ENCODE results near the gene SCNN1A.

The SCNN1A gene

DNA sequence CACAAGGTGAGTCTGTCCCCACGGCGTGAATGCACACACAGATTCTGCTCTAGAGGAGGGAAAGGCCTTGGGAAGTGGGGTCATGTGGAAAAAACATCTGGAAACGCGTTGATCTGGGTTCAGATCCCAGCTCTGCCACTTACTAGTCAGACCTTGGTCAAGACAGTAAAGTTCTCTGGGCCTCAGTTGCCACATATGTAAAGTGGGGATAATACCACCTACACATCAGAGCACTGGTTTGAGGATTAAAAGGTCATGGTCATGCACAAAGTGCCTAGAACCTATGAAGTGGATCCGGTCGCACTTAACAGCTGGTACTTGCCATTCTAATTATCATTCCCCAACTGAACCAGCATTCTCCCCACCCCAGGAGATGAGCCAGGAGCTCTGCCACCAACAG, 60.2 kb downstream of the SCNN1A start:
- Histone ChIP-seq H3K9me3 (ENCODE audit: low read length) (no peaks in the 10 kb centered on the region), H2AFZ (ENCODE audit: low read depth, low read length) (no peak overlapping the region), H3K4me1 (ENCODE audit: insufficient read depth, low read length) (peaks cover 20% of the 10 kb centered on the region), H3K4me3 (ENCODE audit: low read length) (no peak overlapping the region), H3K27me3 (ENCODE audit: insufficient read depth, low read length) (peaks cover 4% of the 10 kb centered on the region), H3K36me3 (ENCODE audit: insufficient read depth, low read length) (no peaks in the 10 kb centered on the region)

DNA sequence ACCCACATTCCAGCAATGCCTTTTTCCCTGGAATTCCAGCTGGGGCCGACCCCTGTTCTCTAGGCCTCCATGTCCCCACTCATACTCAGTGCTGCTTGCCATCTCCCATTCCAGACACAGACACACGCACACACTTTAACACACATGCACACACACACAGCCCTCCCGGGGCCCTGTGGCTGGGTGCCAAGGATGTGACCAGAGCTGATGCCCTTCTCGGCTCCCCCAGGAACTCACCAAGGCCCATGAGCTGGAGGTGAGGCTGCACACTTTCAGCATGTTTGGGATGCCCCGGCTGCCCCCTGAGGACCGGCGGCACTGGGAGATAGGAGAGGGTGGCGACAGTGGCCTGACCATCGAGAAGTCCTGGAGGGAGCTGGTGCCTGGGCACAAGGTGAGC, 60.6 kb downstream of the SCNN1A start:
- Histone ChIP-seq H3K9me3 (ENCODE audit: low read length) (no peaks in the 10 kb centered on the region), H3K4me3 (ENCODE audit: low read length) (no peak overlapping the region), H3K4me1 (ENCODE audit: insufficient read depth, low read length) (peaks cover 20% of the 10 kb centered on the region), H3K36me3 (ENCODE audit: insufficient read depth, low read length) (no peaks in the 10 kb centered on the region), H3K27me3 (ENCODE audit: insufficient read depth, low read length) (peaks cover 8% of the 10 kb centered on the region), H2AFZ (ENCODE audit: low read depth, low read length) (no peak overlapping the region)

DNA sequence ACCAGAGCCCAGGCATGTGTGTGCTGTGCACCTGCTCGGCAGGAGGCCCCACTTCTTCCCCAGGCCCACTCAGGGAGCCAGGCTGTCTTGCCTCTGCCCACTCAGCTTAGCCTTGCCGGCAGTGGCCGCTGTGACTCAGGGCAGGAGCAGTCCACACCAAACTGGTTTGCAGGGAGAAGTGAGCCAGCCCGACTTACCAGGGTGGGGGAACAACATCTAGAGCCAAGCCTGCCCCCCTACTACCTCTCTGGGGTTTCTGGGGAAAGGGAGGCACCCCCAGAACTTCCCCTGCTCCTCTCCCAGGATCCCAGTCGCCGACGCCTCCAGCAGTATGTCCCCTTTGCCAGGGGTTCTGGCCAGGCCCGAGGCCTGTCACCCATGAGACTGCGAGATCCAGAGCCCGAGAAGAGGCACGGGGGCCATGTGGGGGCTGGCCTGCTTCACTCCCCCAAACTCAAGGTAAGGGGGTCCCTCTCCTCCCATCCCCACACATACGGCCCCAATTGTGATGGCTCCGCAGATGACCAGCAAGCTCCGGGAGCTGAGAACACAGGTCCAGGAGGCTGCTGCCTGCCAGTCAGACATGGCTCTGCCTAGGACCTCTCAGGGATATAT, 61.9 kb downstream of the SCNN1A start:
- Histone ChIP-seq H2AFZ (ENCODE audit: low read depth, low read length) (no peak overlapping the region), H3K4me3 (ENCODE audit: low read length) (no peak overlapping the region), H3K36me3 (ENCODE audit: insufficient read depth, low read length) (no peaks in the 10 kb centered on the region), H3K9me3 (ENCODE audit: low read length) (peaks cover 3% of the 10 kb centered on the region), H3K27me3 (ENCODE audit: insufficient read depth, low read length) (peaks cover 16% of the 10 kb centered on the region), H3K4me1 (ENCODE audit: insufficient read depth, low read length) (peaks cover 20% of the 10 kb centered on the region)

DNA sequence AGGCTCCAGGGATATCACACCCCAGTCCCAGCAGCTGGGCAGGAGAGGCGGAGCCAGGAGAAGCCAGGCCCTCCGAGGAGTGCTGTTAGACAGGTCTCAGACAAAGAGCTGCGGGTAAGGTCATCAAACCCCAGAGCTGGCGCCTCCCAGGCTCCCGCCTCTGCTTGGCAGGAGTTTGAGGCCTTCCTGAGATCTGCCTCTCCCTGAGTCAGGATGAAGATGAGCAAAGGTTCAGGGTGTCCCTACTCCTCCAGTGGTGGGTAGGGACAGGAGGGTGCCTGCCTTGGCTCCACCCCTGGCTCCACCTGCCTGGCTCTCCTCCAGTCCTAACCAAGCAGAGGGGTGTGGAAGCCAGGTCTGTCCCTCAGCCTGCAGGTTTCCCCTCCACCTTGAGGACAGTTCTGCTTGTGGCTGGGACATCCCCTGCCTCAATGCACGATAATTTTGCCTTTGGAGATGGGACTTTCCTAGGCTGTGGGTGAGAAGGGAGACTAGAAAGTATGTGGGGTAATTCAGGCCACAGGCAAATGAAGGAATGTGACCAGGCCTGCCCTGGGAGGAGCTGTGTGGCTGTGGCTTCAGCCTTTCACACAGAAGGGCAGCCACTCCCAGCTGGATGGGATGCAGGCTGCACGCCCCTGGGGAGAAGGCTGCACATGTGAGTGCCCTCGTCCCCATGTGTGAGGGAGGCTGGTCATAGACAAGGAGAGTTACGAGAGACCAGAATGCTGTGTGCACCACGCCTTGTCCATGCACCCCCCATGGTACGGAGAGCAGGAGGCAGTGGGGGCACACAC, 62.6 kb downstream of the SCNN1A start:
- Histone ChIP-seq H3K36me3 (ENCODE audit: insufficient read depth, low read length) (no peaks in the 10 kb centered on the region), H3K9me3 (ENCODE audit: low read length) (peaks cover 3% of the 10 kb centered on the region), H3K4me3 (ENCODE audit: low read length) (no peak overlapping the region), H3K27me3 (ENCODE audit: insufficient read depth, low read length) (peaks cover 18% of the 10 kb centered on the region), H3K4me1 (ENCODE audit: insufficient read depth, low read length) (peaks cover 20% of the 10 kb centered on the region), H2AFZ (ENCODE audit: low read depth, low read length) (no peak overlapping the region)

DNA sequence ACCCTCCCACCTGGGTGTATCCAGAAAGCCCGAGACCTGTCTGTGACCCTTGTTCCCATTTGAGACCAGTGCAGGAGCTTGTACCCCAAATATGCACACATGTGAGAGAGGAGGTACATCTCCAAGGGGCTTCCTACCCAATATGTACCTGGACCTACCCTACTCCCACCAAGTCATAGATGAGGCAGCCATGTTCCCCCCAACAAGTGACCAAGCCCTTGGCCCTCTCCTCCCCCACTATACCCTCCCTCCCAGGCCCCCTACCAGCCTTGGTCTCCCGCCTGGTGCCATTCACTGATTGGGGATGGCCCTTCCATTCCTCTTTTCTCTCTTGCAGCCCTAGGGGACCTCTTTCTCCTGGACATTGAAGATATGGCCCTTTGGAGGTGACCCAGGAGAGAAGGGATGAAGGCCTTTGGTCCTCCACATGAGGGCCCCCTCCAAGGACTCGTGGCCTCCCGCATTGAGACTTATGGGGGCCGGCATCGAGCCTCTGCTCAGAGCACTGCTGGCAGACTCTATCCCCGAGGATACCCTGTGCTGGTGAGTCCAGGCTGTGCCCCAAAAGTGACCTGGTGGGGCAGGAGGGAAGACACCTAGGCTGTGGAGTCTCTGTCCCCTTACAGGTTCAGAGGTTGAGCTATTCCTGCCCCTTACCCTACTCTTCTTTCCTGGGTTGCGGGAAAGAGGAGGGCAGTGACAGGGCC, 63.4 kb downstream of the SCNN1A start:
- peaks cover 20% of the 10 kb centered on the region for H3K4me1 ChIP-seq (ENCODE audit: insufficient read depth, low read length)
- peaks cover 3% of the 10 kb centered on the region for H3K9me3 ChIP-seq (ENCODE audit: low read length)
- H3K27me3 ChIP-seq (ENCODE audit: insufficient read depth, low read length): peaks cover 22% of the 10 kb centered on the region
- H3K4me3 ChIP-seq (ENCODE audit: low read length): no peak overlapping the region
- H2AFZ ChIP-seq (ENCODE audit: low read depth, low read length): no peak overlapping the region
- H3K36me3 ChIP-seq (ENCODE audit: insufficient read depth, low read length): no peaks in the 10 kb centered on the region

DNA sequence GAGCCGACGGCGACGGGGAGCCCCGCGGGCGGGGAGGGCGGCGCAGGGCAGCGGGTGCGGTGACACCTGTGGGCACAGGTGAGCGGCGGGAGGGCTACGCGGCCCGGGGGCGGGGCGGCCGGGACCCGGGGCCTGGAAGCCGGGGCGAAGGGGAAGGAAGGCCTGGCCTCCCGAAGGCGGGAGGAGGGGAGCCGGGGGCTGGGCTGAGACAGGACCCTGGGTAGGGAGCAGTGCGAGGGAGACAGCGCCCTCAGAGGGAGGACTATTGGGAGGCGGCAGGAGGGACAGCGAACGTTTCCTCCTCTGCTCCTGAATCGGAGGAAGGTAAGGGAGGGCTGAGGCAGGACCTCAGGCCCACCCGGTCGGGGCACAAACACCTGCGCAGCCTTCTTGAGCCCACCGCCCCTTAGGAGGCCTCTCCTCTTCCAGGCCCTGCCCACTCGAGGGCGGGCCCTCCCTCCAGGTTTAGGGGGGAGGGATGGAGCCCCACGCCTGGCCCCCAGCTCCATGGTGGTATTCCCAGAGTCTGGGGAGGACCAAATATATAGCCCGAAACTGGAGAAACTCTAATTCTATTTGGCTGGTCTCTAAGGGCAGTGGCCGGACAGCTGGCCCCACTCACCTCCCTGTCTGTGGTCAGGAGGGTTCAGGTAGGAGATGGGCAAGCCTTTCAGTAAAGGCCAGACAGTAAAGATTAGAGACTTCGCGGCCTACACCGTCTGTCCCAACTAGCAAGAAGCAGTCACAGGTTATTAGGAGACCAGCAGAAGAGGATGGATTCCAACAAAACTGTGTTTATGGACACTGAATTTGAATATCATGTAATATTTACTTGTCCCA, 64.4 kb downstream of the SCNN1A start:
- H3K36me3 ChIP-seq (ENCODE audit: insufficient read depth, low read length): no peaks in the 10 kb centered on the region
- no peak overlapping the region for H2AFZ ChIP-seq (ENCODE audit: low read depth, low read length)
- H3K4me3 ChIP-seq (ENCODE audit: low read length): no peak overlapping the region
- H3K9me3 ChIP-seq (ENCODE audit: low read length): peaks cover 5% of the 10 kb centered on the region
- H3K4me1 ChIP-seq (ENCODE audit: insufficient read depth, low read length): peaks cover 20% of the 10 kb centered on the region
- peaks cover 28% of the 10 kb centered on the region for H3K27me3 ChIP-seq (ENCODE audit: insufficient read depth, low read length)

DNA sequence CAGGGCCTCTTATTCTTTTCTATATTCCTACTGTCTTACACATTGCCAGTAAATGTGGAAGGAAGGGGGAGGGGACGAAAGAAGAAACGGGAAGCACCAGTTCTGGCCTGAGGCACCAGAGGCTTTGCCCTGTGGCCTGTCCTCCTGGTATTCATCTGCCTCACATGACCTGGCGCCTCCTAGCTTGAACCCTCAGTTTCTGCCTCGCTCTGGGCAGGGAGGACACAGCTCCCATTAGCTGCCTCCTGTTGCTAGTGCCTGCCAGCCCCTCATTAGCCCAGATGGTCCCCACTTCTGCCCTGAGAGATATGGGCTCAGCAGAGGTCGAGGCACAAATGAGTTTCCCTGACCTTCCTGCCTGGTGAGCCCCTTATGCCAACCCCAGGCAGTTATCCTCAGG, 67.8 kb downstream of the SCNN1A start:
- H3K4me1 ChIP-seq (ENCODE audit: insufficient read depth, low read length): peaks cover 8% of the 10 kb centered on the region
- H3K27me3 ChIP-seq (ENCODE audit: insufficient read depth, low read length): peaks cover 28% of the 10 kb centered on the region
- no peak overlapping the region for H3K4me3 ChIP-seq (ENCODE audit: low read length)
- H2AFZ ChIP-seq (ENCODE audit: low read depth, low read length): no peak overlapping the region
- H3K9me3 ChIP-seq (ENCODE audit: low read length): peaks cover 5% of the 10 kb centered on the region
- no peaks in the 10 kb centered on the region for H3K36me3 ChIP-seq (ENCODE audit: insufficient read depth, low read length)

DNA sequence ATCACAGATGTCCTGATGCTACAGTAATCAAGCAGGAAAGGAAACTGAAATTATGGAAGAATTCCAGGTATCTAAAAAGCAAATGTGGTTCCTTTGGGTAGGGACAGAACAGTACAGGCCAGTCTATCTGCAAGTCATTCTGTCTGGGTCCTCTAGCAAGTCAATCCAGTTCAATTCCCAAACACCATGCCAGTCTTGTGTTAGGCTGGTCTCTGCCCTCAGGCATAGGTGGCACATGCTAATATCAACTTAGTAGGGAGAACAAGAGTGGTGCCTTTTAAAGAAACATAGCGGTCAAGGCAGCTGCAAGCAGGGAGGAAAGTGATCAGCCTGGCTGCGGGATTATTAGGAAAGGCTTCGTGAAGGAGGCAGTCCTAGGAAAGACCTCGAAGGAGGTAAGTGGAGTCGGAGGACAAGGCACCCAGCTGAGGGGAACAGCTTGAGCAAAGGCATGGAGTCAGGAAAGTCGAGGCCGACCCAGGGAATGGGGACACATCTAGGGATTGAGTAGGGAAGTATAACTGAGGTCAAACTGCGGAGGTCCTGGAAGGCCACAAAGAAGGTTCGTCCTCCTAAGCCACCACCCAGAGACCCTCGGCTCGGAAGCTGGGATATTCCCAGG, 68.7 kb downstream of the SCNN1A start:
- H3K4me3 ChIP-seq (ENCODE audit: low read length): no peak overlapping the region
- H3K9me3 ChIP-seq (ENCODE audit: low read length): peaks cover 5% of the 10 kb centered on the region
- peaks cover 4% of the 10 kb centered on the region for H3K4me1 ChIP-seq (ENCODE audit: insufficient read depth, low read length)
- no peak overlapping the region for H2AFZ ChIP-seq (ENCODE audit: low read depth, low read length)
- H3K36me3 ChIP-seq (ENCODE audit: insufficient read depth, low read length): no peaks in the 10 kb centered on the region
- H3K27me3 ChIP-seq (ENCODE audit: insufficient read depth, low read length): peaks cover 28% of the 10 kb centered on the region

DNA sequence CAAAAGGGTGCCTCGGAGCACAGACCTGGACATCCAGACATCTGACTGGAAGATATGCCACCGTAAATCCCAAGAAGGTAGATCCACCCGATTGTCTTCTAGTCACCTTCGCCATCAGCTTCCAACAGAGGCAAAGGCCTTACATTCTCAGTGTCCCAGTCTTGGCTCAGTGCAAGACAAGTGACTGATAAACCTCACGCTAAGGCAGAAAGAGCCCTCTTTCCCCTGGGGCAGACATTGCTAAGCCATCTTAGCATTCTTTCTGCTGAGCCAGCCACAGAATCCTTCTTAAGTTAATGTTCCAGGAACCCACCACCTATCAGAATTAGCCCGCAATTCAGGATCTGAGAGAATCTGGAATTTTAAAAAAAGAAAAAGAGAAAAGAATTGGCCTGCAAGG, 69.2 kb downstream of the SCNN1A start:
- peaks cover 4% of the 10 kb centered on the region for H3K4me1 ChIP-seq (ENCODE audit: insufficient read depth, low read length)
- no peak overlapping the region for H2AFZ ChIP-seq (ENCODE audit: low read depth, low read length)
- no peak overlapping the region for H3K4me3 ChIP-seq (ENCODE audit: low read length)
- peaks cover 28% of the 10 kb centered on the region for H3K27me3 ChIP-seq (ENCODE audit: insufficient read depth, low read length)
- H3K36me3 ChIP-seq (ENCODE audit: insufficient read depth, low read length): no peaks in the 10 kb centered on the region
- H3K9me3 ChIP-seq (ENCODE audit: low read length): peaks cover 5% of the 10 kb centered on the region

DNA sequence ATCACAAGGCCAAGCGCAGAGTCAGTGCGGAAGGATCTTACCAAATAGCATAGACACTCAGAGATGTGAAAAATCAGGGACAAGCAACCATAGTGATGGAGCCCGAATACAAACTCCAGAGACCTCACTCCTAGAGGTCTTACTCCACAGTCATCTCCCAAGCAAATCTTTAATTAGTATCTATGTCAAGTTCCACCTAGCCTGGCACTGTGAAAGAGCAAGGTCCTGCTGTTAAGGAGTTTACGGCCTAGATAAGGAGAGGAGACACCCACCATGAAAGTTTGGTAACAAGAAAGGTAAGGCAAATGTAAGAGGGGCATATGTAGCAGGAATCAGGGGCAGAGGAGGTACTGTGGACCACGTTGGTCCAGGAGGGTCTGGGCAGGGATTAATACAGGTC, 72.3 kb downstream of the SCNN1A start:
- Histone ChIP-seq H3K27me3 (ENCODE audit: insufficient read depth, low read length) (peaks cover 12% of the 10 kb centered on the region), H3K4me3 (ENCODE audit: low read length) (no peak overlapping the region), H2AFZ (ENCODE audit: low read depth, low read length) (no peak overlapping the region), H3K4me1 (ENCODE audit: insufficient read depth, low read length) (no peaks in the 10 kb centered on the region), H3K9me3 (ENCODE audit: low read length) (peaks cover 2% of the 10 kb centered on the region), H3K36me3 (ENCODE audit: insufficient read depth, low read length) (no peaks in the 10 kb centered on the region)

DNA sequence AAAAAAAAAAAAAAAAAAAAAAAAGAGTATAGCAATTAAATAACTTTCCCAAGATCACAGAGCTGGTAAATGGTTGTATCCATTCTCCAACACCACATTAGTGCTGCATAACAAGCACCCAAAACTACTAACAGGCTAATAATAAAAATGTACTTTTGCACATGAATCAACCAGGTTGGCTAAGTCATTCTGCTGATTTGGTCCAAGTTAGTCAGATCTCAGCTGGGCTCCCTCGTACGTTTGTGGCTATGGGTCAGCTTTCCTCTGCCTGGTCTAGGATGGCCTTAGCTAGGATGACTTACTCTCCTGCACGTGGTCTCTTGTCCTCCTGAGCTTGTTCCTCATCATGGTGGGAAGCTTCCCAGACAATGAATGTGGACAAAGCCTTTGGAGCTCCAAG, 72.7 kb downstream of the SCNN1A start:
- no peaks in the 10 kb centered on the region for H3K36me3 ChIP-seq (ENCODE audit: insufficient read depth, low read length)

DNA sequence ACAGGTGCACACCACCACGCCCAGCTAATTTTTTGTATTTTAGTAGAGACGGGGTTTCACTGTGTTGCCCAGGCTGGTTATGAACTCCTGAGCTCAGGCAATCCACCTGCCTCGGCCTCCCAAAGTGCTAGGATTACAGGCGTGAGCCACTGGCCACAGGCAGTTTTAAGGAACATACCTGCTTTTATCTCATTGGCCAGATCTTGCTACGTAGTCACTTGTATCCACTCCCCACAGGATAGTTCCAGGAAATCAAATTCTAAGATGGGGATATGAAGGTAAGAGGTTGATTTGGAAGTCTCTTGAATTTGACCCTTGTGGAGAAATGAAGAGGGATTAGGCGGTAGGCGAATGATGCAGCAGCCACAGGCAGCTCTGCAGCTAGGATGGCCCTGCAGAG, 73.6 kb downstream of the SCNN1A start:
- Histone ChIP-seq H3K4me1 (ENCODE audit: insufficient read depth, low read length) (no peaks in the 10 kb centered on the region), H3K4me3 (ENCODE audit: low read length) (no peak overlapping the region), H3K27me3 (ENCODE audit: insufficient read depth, low read length) (peaks cover 4% of the 10 kb centered on the region), H3K36me3 (ENCODE audit: insufficient read depth, low read length) (no peaks in the 10 kb centered on the region), H3K9me3 (ENCODE audit: low read length) (peaks cover 2% of the 10 kb centered on the region), H2AFZ (ENCODE audit: low read depth, low read length) (no peak overlapping the region)

More for the DNA sequence above, 72.7 kb downstream of the SCNN1A start:
- Histone ChIP-seq H3K4me3 (ENCODE audit: low read length) (no peak overlapping the region), H2AFZ (ENCODE audit: low read depth, low read length) (no peak overlapping the region), H3K4me1 (ENCODE audit: insufficient read depth, low read length) (no peaks in the 10 kb centered on the region), H3K9me3 (ENCODE audit: low read length) (peaks cover 2% of the 10 kb centered on the region), H3K27me3 (ENCODE audit: insufficient read depth, low read length) (peaks cover 9% of the 10 kb centered on the region)

Measured in neuron (in vitro differentiated cells).